Thyroid gland (tissue), 4 donors: ENCODE measurements around the gene CNTN3.

Source experiments
- POLR2A ChIP-seq, 2 donors: fragments of 450-650 bp; IDR thresholded peaks; one replicate each; pipeline ENCODE4 v1.6.1; 2017; ENCODE audit warnings: antibody characterized with exemption in 2 of 2, mild to moderate bottlenecking in 2 of 2, moderate library complexity in 1 of 2
- TF ChIP-seq, protein P1 (sequence below), 6 experiments: fragments of 200-600 bp in 3 of 6; fragments of 450-650 bp in 3 of 6; sonication (generic) in 3 of 6; IDR thresholded peaks; one replicate each; pipeline ENCODE4 v1.5.1; 2016 to 2019; ENCODE audit warnings: antibody characterized with exemption in 6 of 6, mild to moderate bottlenecking in 2 of 6, inconsistent platforms in 1 of 6, moderate library complexity in 1 of 6

DNA sequence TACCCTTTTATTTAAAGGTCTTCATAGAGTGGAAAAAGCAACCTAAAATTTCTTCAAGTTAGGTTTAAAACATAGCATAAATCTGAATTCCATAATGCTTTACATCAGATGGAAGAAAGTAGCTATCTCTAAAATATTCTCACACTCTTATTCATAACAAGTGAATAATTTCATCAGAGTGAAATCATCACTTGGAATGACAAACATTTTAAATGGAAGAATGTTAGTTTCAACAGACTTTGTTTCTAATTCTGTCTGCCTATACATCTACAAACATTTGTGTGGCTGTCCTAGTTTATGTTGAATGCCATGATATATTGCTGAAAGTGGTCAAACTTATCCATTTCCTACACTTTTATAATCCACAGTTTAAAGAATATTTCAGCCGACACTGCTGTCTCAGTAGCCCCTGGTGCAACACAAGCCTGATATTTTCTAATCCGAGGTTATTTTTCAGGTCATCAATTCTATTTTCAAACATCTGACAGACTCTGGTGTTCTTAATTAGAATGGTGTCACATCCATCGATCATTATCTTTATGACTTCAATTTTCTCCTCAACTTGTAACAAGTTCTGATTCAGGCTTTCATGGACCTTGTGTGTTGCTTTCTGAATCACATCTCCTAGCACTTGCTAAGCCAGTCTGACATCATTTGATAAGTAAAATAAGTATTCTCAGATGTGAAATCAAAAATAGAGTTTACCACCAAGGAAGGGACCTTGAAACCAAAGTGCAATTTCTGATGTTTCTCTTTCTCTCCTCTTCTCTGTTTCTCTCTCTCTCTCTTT is 17.1 kb upstream of the CNTN3 start:
- TF ChIP-seq, protein P1, sequence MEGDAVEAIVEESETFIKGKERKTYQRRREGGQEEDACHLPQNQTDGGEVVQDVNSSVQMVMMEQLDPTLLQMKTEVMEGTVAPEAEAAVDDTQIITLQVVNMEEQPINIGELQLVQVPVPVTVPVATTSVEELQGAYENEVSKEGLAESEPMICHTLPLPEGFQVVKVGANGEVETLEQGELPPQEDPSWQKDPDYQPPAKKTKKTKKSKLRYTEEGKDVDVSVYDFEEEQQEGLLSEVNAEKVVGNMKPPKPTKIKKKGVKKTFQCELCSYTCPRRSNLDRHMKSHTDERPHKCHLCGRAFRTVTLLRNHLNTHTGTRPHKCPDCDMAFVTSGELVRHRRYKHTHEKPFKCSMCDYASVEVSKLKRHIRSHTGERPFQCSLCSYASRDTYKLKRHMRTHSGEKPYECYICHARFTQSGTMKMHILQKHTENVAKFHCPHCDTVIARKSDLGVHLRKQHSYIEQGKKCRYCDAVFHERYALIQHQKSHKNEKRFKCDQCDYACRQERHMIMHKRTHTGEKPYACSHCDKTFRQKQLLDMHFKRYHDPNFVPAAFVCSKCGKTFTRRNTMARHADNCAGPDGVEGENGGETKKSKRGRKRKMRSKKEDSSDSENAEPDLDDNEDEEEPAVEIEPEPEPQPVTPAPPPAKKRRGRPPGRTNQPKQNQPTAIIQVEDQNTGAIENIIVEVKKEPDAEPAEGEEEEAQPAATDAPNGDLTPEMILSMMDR (IDR thresholded peaks at IDR 0.05): no peak
- no peak for TF ChIP-seq POLR2A (IDR thresholded peaks at IDR 0.05)
